Measurements from ENCODE around the gene EPB42.

GRCh38 chr15:43169888-43170287, 50.9 kb downstream of the EPB42 start:
- TF ChIP-seq, protein P1, sequence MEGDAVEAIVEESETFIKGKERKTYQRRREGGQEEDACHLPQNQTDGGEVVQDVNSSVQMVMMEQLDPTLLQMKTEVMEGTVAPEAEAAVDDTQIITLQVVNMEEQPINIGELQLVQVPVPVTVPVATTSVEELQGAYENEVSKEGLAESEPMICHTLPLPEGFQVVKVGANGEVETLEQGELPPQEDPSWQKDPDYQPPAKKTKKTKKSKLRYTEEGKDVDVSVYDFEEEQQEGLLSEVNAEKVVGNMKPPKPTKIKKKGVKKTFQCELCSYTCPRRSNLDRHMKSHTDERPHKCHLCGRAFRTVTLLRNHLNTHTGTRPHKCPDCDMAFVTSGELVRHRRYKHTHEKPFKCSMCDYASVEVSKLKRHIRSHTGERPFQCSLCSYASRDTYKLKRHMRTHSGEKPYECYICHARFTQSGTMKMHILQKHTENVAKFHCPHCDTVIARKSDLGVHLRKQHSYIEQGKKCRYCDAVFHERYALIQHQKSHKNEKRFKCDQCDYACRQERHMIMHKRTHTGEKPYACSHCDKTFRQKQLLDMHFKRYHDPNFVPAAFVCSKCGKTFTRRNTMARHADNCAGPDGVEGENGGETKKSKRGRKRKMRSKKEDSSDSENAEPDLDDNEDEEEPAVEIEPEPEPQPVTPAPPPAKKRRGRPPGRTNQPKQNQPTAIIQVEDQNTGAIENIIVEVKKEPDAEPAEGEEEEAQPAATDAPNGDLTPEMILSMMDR (IDR thresholded peaks at IDR 0.05; ENCODE audit: borderline replicate concordance, extremely low read depth, low read length, poor library complexity, severe bottlenecking): no peak
- no peak for TF ChIP-seq EZH2 (IDR thresholded peaks at IDR 0.05; ENCODE audit: borderline replicate concordance, low read depth, low read length, severe bottlenecking)

Data from DND-41 (cell line).